Neural crest cell (in vitro differentiated cells): ENCODE results near the gene ZNF57. TPM values are rescaled to one million over a fixed set of nuclear protein-coding genes. Genes with fewer than 3 reads are reported as not detected.

Source experiments
- DNase-seq: peaks from one replicate; pipeline ENCODE4 v3.0.0; 2021; ENCODE audit warnings: low read depth, mixed read lengths, low spot score
- H3K27ac Mint-ChIP-seq: one replicate; pipeline ENCODE4 v1.8.0; 2021; ENCODE audit warnings: mild to moderate bottlenecking, mixed read lengths; ENCODE audit not compliant: unreplicated experiment
- H3K27me3 Mint-ChIP-seq: 2 replicates; pipeline ENCODE4 v1.8.0; 2021; ENCODE audit warnings: low read depth, mild to moderate bottlenecking, mixed read lengths
- H3K36me3 Mint-ChIP-seq: 2 replicates; pipeline ENCODE4 v1.8.0; 2021; ENCODE audit warnings: low read depth, mild to moderate bottlenecking, mixed read lengths
- H3K4me1 Mint-ChIP-seq: 2 replicates; pipeline ENCODE4 v1.8.0; 2021; ENCODE audit warnings: mixed read lengths
- H3K4me3 Mint-ChIP-seq: one replicate; pipeline ENCODE4 v1.8.0; 2021; ENCODE audit warnings: mild to moderate bottlenecking, mixed read lengths
- H3K9me3 Mint-ChIP-seq: 2 replicates; pipeline ENCODE4 v1.8.0; 2021; ENCODE audit warnings: mixed read lengths
- CTCF ChIP-seq: fragments of 200-600 bp; sonication (generic); conservative IDR thresholded peaks from 2 replicates; pipeline ENCODE4 v1.5.0; 2021; ENCODE audit warnings: antibody characterized with exemption, mild to moderate bottlenecking
- total RNA-seq: library from RNA; stranded (reverse); gene quantifications from 2 replicates; pipeline ENCODE4 v1.2.1, GENCODE V29; 2021

Gene ZNF57
- total RNA-seq, 1 donor from 2014 or later, result 4.2 TPM

GRCh38 chr19:2858864-2859263 lies 41.9 kb upstream of the ZNF57 start:
- Mint-ChIP-seq H3K27ac (no peak overlapping the region), H3K4me1 (no peaks in the 10 kb centered on the region), H3K4me3 (no peak overlapping the region), H3K27me3 (no peaks in the 10 kb centered on the region), H3K9me3 (peaks cover 27% of the 10 kb centered on the region), H3K36me3 (peaks cover 44% of the 10 kb centered on the region)
- DNase-seq, result no peak
- no peak for TF ChIP-seq CTCF

GRCh38 chr19:2863816-2864215 lies 36.9 kb upstream of the ZNF57 start:
- H3K4me1 Mint-ChIP-seq, result peaks cover 4% of the 10 kb centered on the region
- TF ChIP-seq CTCF, result no peak
- no peak overlapping the region for H3K27ac Mint-ChIP-seq
- no peak overlapping the region for H3K4me3 Mint-ChIP-seq
- peaks cover 4% of the 10 kb centered on the region for H3K27me3 Mint-ChIP-seq
- DNase-seq, result no peak
- H3K36me3 Mint-ChIP-seq, result peaks cover 7% of the 10 kb centered on the region
- peaks cover 20% of the 10 kb centered on the region for H3K9me3 Mint-ChIP-seq

GRCh38 chr19:2865334-2866100 lies 35.2 kb upstream of the ZNF57 start:
- H3K36me3 Mint-ChIP-seq, result peaks cover 3% of the 10 kb centered on the region
- DNase-seq, result no peak
- H3K9me3 Mint-ChIP-seq, result peaks cover 20% of the 10 kb centered on the region
- no peak for TF ChIP-seq CTCF
- H3K27ac Mint-ChIP-seq, result peak overlapping the region; percentile 70
- H3K4me3 Mint-ChIP-seq, result no peak overlapping the region
- peaks cover 4% of the 10 kb centered on the region for H3K4me1 Mint-ChIP-seq
- H3K27me3 Mint-ChIP-seq, result peaks cover 4% of the 10 kb centered on the region

GRCh38 chr19:2866495-2867024 lies 34.2 kb upstream of the ZNF57 start:
- TF ChIP-seq CTCF, result no peak
- Mint-ChIP-seq H3K4me3 (no peak overlapping the region), H3K27me3 (peaks cover 4% of the 10 kb centered on the region), H3K4me1 (peaks cover 4% of the 10 kb centered on the region), H3K36me3 (peaks cover 6% of the 10 kb centered on the region), H3K27ac (no peak overlapping the region), H3K9me3 (peaks cover 25% of the 10 kb centered on the region)
- DNase-seq, result no peak

- H3K4me1 Mint-ChIP-seq, result peaks cover 4% of the 10 kb centered on the region
- no peak within 1 kb of the TSS for H3K4me3 Mint-ChIP-seq
- H3K27ac Mint-ChIP-seq, result no peak within 1 kb of the TSS
- TF ChIP-seq CTCF, result no peak
- no peak for DNase-seq
- H3K36me3 Mint-ChIP-seq, result peaks cover 9% of the 10 kb centered on the region
- peaks cover 4% of the 10 kb centered on the region for H3K27me3 Mint-ChIP-seq
- H3K9me3 Mint-ChIP-seq, result peaks cover 28% of the 10 kb centered on the region
Observed at GRCh38 chr19:2867025-2867991, 33.4 kb upstream of the ZNF57 start, which contains the start of gene ZNF556. Gene ZNF556 (plus strand): TSS chr19:2867335. CDS start chr19:2867422, 87 bp downstream.
